Fibroblast of skin of right biceps (primary cell): ENCODE measurements around the gene PCSK5.
A peak's percentile ranks its signal among the peaks of the same experiment; 100 is the strongest.

Experiments used
- DNase-seq: peaks from one replicate; pipeline ENCODE4 v3.0.0-alpha.2; 2013

PCSK5 gene

GRCh38 chr9:76213751-76214150 lies 323.3 kb downstream of the PCSK5 start:
- peak; percentile 48 for DNase-seq

- peak; percentile 87 for DNase-seq
Measured at GRCh38 chr9:76215066-76215465, 324.6 kb downstream of the PCSK5 start.

- DNase-seq = peak; percentile 95
Measured at GRCh38 chr9:76216161-76216649, 325.7 kb downstream of the PCSK5 start.

GRCh38 chr9:76218117-76218885 lies 327.8 kb downstream of the PCSK5 start:
- DNase-seq = no peak

GRCh38 chr9:76218886-76219445 lies 328.5 kb downstream of the PCSK5 start:
- DNase-seq = peak; percentile 26

GRCh38 chr9:76219560-76220151 lies 329.2 kb downstream of the PCSK5 start:
- DNase-seq = peak; percentile 26

GRCh38 chr9:76221423-76221822 lies 330.9 kb downstream of the PCSK5 start:
- no peak for DNase-seq

- peak; percentile 29 for DNase-seq
Measured at GRCh38 chr9:76223749-76224340, 333.4 kb downstream of the PCSK5 start.

GRCh38 chr9:76227156-76227555 lies 336.7 kb downstream of the PCSK5 start:
- no peak for DNase-seq

GRCh38 chr9:76231001-76231400 lies 340.5 kb downstream of the PCSK5 start:
- DNase-seq = no peak

- DNase-seq = no peak
Measured at GRCh38 chr9:76232861-76233489, 342.5 kb downstream of the PCSK5 start.

- DNase-seq = no peak
Measured at GRCh38 chr9:76240578-76240977, 350.1 kb downstream of the PCSK5 start.

GRCh38 chr9:76245518-76245917 lies 355.0 kb downstream of the PCSK5 start:
- DNase-seq = no peak

GRCh38 chr9:76246680-76247079 lies 356.2 kb downstream of the PCSK5 start:
- DNase-seq = no peak

GRCh38 chr9:76247426-76247825 lies 357.0 kb downstream of the PCSK5 start:
- no peak for DNase-seq

GRCh38 chr9:76249309-76249708 lies 358.8 kb downstream of the PCSK5 start:
- no peak for DNase-seq

- peak; percentile 84 for DNase-seq
Measured at GRCh38 chr9:76255781-76256455, 365.4 kb downstream of the PCSK5 start.

GRCh38 chr9:76257311-76257710 lies 366.8 kb downstream of the PCSK5 start:
- DNase-seq = no peak

GRCh38 chr9:76266649-76267283 lies 376.3 kb downstream of the PCSK5 start:
- DNase-seq = no peak

GRCh38 chr9:76267284-76267652 lies 376.8 kb downstream of the PCSK5 start:
- DNase-seq = no peak

- DNase-seq = peak; percentile 22
Measured at GRCh38 chr9:76269789-76270188, 379.3 kb downstream of the PCSK5 start.

- DNase-seq = peak; percentile 2
Measured at GRCh38 chr9:76271755-76272154, 381.3 kb downstream of the PCSK5 start.
